GM18508 (cell line): Measurements from ENCODE around the gene SCAF11.

Experiments
- ATAC-seq: cut with Tn5 transposase; IDR thresholded peaks from one replicate; pipeline ENCODE4 v1.9.1; 2021; ENCODE audit warnings: moderate number of reproducible peaks; ENCODE audit not compliant: insufficient read depth, unreplicated experiment

SCAF11 gene

GRCh38 chr12:45986641-45987339 lies 3.6 kb downstream of the SCAF11 start:
- no peak for ATAC-seq

DNA sequence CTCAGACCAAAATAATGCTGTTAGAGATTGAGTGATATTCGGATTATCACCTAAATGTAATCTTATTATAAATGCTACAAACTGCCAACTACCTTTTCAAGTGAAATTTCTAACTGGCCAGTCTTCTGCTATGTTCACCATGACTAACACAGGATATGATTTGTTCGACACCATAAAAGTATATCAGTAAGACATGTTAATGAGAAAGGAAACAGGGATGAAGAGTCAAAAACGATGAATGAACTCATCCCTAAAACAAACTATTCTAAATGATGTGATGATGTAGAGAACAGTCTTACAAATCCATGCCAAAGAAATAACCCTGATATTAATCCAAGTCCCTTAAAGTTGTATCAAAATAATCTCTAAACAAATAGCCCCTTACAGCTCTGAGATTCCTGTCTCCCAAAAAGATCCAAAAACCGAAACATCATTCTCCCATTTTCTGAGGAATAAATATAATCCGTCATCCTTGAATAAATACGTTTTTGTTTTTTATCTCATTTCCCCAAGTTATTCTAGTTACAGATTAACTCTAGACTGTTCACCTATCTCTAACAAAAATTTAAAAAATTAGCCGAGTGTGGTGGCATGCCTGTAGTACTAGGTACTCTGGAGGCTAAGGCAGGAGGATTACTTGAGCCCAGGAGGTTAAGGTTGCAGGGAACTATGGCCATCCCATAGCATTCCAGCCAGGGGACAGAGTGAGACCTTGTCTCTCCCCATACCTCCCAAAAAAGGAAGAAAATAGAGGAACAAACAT lies 9.1 kb downstream of the SCAF11 start:
- ATAC-seq, result no peak

- no peak for ATAC-seq
Observed at GRCh38 chr12:45980540-45980939, 9.8 kb downstream of the SCAF11 start.

GRCh38 chr12:45978108-45978507 lies 12.3 kb downstream of the SCAF11 start:
- no peak for ATAC-seq

GRCh38 chr12:45977620-45978019 lies 12.8 kb downstream of the SCAF11 start:
- no peak for ATAC-seq

GRCh38 chr12:45975506-45975905 lies 14.9 kb downstream of the SCAF11 start:
- no peak for ATAC-seq

DNA sequence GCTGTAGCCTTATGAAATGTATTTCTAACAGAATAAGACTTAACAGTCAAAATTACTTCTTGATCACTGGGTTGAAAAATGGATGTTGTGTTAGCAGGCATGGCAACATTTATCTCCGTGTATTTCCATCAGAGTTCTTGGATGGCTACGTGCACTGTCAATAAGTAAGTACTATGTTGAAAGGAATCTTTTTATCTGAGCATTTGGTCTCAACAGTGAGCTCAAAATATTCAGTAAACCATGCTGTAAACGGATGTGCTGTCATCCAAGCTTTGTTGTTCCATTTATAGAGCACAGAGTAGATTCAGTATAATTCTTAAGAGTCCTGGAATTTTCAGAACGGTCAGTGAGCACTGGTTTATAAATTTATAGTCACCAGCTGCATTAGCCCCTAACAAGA lies 15.5 kb downstream of the SCAF11 start:
- no peak for ATAC-seq

GRCh38 chr12:45974171-45974719 lies 16.1 kb downstream of the SCAF11 start:
- no peak for ATAC-seq

GRCh38 chr12:45973526-45973925 lies 16.8 kb downstream of the SCAF11 start:
- no peak for ATAC-seq

DNA sequence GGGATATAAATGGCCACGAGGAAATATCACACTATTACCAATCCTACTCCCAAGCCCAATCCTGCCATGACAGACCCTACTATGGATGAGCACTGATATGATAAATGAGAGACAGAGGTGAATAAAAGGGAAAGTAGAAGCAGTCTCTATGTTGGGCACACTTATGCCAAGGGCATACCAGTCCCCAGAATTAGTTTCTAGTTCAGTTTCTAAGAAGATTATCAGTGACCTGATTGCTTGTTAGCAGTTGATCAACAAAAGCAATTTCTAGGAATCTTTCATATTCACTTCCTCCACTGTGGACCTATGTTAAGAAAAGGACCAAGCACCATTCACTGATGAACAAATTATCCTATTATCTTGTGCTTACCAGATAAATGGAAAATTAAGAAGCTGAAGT lies 20.0 kb downstream of the SCAF11 start:
- ATAC-seq, result no peak

- no peak for ATAC-seq
Observed at GRCh38 chr12:45969084-45969483, 21.3 kb downstream of the SCAF11 start.

DNA sequence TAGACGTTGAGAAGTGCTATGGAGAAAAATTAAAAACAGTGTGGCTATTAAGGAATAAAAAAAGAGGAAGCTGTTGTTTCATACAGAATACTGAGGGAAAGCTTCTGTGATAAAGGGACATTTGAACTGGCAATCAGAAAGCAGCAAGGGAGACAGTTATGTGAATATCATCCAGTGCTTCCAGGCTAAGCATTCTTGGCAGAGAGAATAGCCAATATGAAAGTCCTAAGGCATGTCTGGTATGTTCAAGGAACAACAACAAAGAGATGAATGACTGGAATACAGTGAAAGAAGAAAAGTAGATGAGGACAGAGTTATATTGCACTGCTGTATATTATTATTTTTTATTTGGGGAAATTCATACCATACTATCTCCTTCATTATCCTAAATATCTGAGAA lies 23.9 kb downstream of the SCAF11 start:
- ATAC-seq, result no peak

DNA sequence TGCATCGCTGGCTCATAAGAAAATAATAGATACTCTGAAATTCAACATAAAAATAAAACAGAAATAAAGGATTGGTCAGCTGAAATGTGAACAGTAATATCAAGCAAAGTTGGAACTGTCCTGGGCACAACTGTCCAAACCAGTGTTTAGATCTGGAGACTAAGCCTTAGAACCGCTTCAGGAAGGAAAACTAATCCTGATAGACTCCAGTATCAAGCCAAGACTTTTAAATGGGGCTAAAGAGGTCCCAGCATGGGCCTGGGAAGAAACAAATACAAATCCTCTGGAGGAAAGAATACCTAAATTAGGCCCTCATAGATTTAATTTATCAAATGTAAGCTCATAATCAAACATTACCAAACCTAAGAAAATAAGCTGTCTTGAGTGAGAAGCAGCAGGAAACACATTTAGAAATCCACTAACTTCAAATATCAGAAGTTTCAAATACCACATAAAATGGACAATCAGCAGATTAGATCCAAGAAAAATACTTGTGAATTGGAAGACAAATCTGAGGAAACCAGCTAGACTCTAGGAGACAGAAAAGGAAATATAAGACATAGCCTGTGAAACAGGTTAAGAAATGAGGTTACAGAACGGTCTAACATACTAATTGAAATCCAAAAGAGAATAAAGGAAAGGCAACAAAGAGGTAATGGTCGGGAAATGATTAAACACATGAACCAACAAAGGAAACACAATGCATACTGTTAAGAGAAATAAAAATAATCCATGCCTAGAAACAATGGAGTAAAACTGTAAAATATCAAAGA lies 27.6 kb downstream of the SCAF11 start:
- no peak for ATAC-seq

DNA sequence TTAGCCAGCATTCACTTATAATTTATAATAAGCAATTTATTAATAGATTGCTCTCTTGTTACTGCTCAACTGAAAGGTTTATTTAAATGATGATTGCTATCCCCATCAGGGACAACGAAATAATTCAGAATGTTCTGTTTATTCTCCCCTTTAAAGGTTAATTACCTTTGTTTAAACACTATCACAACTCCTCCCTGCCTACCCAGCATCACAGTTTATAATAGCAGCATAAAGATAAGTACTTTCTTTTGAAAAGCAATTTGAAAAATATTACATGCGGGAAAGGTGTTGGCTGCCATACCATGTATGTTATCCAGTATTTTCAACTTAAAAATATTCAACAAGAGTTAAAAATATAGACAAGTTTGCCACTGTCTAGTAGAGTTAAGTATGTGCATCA lies 30.6 kb downstream of the SCAF11 start:
- no peak for ATAC-seq

DNA sequence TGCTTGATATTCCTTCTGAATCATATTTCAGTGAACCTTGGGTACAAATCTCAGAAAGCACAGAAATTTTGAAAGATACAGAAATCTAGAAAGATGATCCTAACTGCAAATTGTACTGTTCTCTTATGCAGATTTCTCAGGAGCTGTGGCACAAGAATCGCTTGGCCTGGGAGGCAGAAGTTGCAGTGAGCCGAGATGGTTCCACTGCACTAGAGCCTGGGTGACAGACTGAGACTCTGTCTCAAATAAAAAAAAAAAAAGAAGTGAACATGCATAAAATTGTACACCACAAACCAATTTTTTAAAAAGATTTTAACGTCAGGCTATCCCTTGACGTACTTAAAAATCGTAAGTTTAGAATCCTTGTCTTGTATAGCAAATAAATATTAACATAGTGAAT lies 31.3 kb downstream of the SCAF11 start:
- ATAC-seq, result no peak

GRCh38 chr12:45948546-45948945 lies 41.8 kb downstream of the SCAF11 start:
- no peak for ATAC-seq

- ATAC-seq, result no peak
Observed at GRCh38 chr12:45946435-45946834, 43.9 kb downstream of the SCAF11 start.

DNA sequence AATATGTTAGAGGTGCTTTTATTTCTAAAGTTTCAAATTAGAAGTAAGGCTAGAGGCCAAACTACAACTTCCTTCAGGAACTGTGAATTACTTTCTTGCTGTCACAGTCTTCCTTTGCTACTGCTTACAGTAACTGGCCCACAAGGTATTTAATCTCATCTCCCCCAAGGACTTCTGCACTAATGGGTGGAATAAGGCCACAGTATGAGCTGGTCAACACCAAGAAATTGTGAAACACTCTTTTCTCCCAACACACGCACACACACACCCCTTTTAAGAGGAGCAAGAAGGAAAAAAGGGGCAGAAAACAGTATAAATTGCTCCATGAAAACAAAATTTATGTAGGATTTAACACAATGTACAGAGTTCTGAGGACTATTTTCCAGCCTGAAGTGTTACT lies 45.6 kb downstream of the SCAF11 start:
- no peak for ATAC-seq

- ATAC-seq, result no peak
Observed at GRCh38 chr12:45939759-45940158, 50.6 kb downstream of the SCAF11 start.

- ATAC-seq, result no peak
Observed at GRCh38 chr12:45938566-45938965, 51.8 kb downstream of the SCAF11 start.

- ATAC-seq, result no peak
Observed at GRCh38 chr12:45934956-45935355, 55.4 kb downstream of the SCAF11 start.
